H9 (cell line): ENCODE results near the gene BIRC6. TPM values are rescaled to one million over a fixed set of nuclear protein-coding genes. Genes with fewer than 3 reads are reported as not detected.

Source experiments
- DNase-seq: peaks from one replicate; pipeline ENCODE4 v3.0.0-alpha.2; 2017
- H2AFZ ChIP-seq: one replicate; pipeline ENCODE4 v1.6.1; 2013; ENCODE audit warnings: mild to moderate bottlenecking, low read length, control low read depth, moderate library complexity
- H2AK5ac ChIP-seq: 2 replicates; pipeline ENCODE4 v1.6.1; 2013; ENCODE audit warnings: low read length, control low read depth, mixed read lengths; ENCODE audit not compliant: insufficient read length
- H2BK120ac ChIP-seq: one replicate; pipeline ENCODE4 v1.6.1; 2013; ENCODE audit warnings: low read depth, mild to moderate bottlenecking, low read length, control low read depth, inconsistent platforms; ENCODE audit not compliant: poor library complexity, severe bottlenecking
- H2BK12ac ChIP-seq: 2 replicates; pipeline ENCODE4 v1.6.1; 2013; ENCODE audit warnings: low read length, control low read depth, mixed read lengths, low read depth; ENCODE audit not compliant: insufficient read length
- H2BK15ac ChIP-seq: 2 replicates; pipeline ENCODE4 v1.6.1; 2013; ENCODE audit warnings: low read depth, low read length, control low read depth
- H2BK20ac ChIP-seq: one replicate; pipeline ENCODE4 v1.6.1; 2013; ENCODE audit warnings: low read depth, mild to moderate bottlenecking, low read length, control low read depth, inconsistent platforms; ENCODE audit not compliant: poor library complexity, severe bottlenecking
- H2BK5ac ChIP-seq: 2 replicates; pipeline ENCODE4 v1.6.1; 2013; ENCODE audit warnings: low read length, control low read depth, mixed read lengths; ENCODE audit not compliant: insufficient read length
- H3K14ac ChIP-seq: 2 replicates; pipeline ENCODE4 v1.6.1; 2013; ENCODE audit warnings: low read length, control low read depth; ENCODE audit not compliant: insufficient read depth
- H3K18ac ChIP-seq: 2 replicates; pipeline ENCODE4 v1.6.1; 2013; ENCODE audit warnings: low read depth, mild to moderate bottlenecking, mixed read lengths, low read length, control low read depth; ENCODE audit not compliant: insufficient read length
- H3K23ac ChIP-seq: 2 replicates; pipeline ENCODE4 v1.6.1; 2013; ENCODE audit warnings: low read length, control low read depth, mixed read lengths, low read depth; ENCODE audit not compliant: insufficient read length
- H3K23me2 ChIP-seq: 2 replicates; pipeline ENCODE4 v1.6.1; 2013; ENCODE audit warnings: low read depth, mild to moderate bottlenecking, mixed read lengths, low read length, control low read depth; ENCODE audit not compliant: insufficient read length, poor library complexity, severe bottlenecking
- H3K27ac ChIP-seq: 2 replicates; pipeline ENCODE4 v1.5.1; 2013; ENCODE audit warnings: low read length, control low read depth, mixed read lengths, low read depth; ENCODE audit not compliant: insufficient read length
- H3K27me3 ChIP-seq: 2 replicates; pipeline ENCODE4 v1.6.1; 2013; ENCODE audit warnings: low read length, control low read depth, inconsistent platforms; ENCODE audit not compliant: insufficient read depth
- H3K4ac ChIP-seq: 2 replicates; pipeline ENCODE4 v1.6.1; 2013; ENCODE audit warnings: low read depth, mild to moderate bottlenecking, control low read depth, inconsistent platforms, low read length, moderate library complexity
- H3K4me1 ChIP-seq: 2 replicates; pipeline ENCODE4 v1.6.1; 2013; ENCODE audit warnings: low read length, control low read depth, inconsistent platforms; ENCODE audit not compliant: insufficient read depth
- H3K4me2 ChIP-seq: 2 replicates; pipeline ENCODE4 v1.6.1; 2013; ENCODE audit warnings: low read length, control low read depth, mixed read lengths; ENCODE audit not compliant: insufficient read length, insufficient read depth
- H3K56ac ChIP-seq: 2 replicates; pipeline ENCODE4 v1.6.1; 2013; ENCODE audit warnings: low read depth, mild to moderate bottlenecking, mixed read lengths, low read length, control low read depth; ENCODE audit not compliant: insufficient read length
- H3K79me1 ChIP-seq: 2 replicates; pipeline ENCODE4 v1.6.1; 2013; ENCODE audit warnings: low read depth, mild to moderate bottlenecking, moderate library complexity, low read length, control low read depth, inconsistent platforms; ENCODE audit not compliant: insufficient read depth, poor library complexity, severe bottlenecking
- H3K79me2 ChIP-seq: 2 replicates; pipeline ENCODE4 v1.6.1; 2013; ENCODE audit warnings: low read length, control low read depth, inconsistent platforms; ENCODE audit not compliant: insufficient read depth
- H3K9ac ChIP-seq: 2 replicates; pipeline ENCODE4 v1.6.1; 2013; ENCODE audit warnings: low read length, control low read depth, mixed read lengths; ENCODE audit not compliant: insufficient read length; ENCODE audit errors: extremely low read depth
- H3K9me3 ChIP-seq: one replicate; pipeline ENCODE4 v1.6.1; 2013; ENCODE audit warnings: low read depth, low read length, inconsistent platforms; ENCODE audit not compliant: control insufficient read depth
- H3T11ph ChIP-seq: one replicate; pipeline ENCODE4 v1.6.1; 2013; ENCODE audit warnings: mild to moderate bottlenecking, low read length, control low read depth, inconsistent platforms
- H4K20me1 ChIP-seq: one replicate; pipeline ENCODE4 v1.6.1; 2013; ENCODE audit not compliant: control insufficient read depth, insufficient read length, insufficient read depth
- H4K5ac ChIP-seq: 2 replicates; pipeline ENCODE4 v1.6.1; 2013; ENCODE audit warnings: low read depth, mild to moderate bottlenecking, mixed read lengths, low read length, control low read depth; ENCODE audit not compliant: insufficient read length
- H4K8ac ChIP-seq: replicated peaks from 2 replicates; pipeline ENCODE4 v1.6.1; 2013; ENCODE audit warnings: low read length, control low read depth, mixed read lengths, low read depth; ENCODE audit not compliant: insufficient read length
- H4K91ac ChIP-seq: 2 replicates; pipeline ENCODE4 v1.6.1; 2013; ENCODE audit warnings: low read depth, mild to moderate bottlenecking, moderate library complexity, mixed read lengths, low read length, control low read depth; ENCODE audit not compliant: insufficient read length
- H3K27ac Mint-ChIP-seq, 3 experiments: 2 replicates in 2 of 3; 3 replicates in 1 of 3; pipeline ENCODE4 v1.8.0; 2020 to 2021; ENCODE audit warnings: mixed read lengths in 3 of 3, mild to moderate bottlenecking in 1 of 3, moderate library complexity in 1 of 3
- H3K27me3 Mint-ChIP-seq: 2 replicates; pipeline ENCODE4 v1.8.0; 2021; ENCODE audit warnings: low read depth, mild to moderate bottlenecking, moderate library complexity, mixed read lengths
- H3K36me3 Mint-ChIP-seq, 3 experiments: 2 replicates in 2 of 3; 3 replicates in 1 of 3; pipeline ENCODE4 v1.8.0; 2020 to 2021; ENCODE audit warnings: low read depth in 3 of 3, mixed read lengths in 3 of 3; ENCODE audit not compliant: insufficient read depth in 1 of 3
- H3K4me1 Mint-ChIP-seq, 2 experiments: 2 replicates each; pipeline ENCODE4 v1.8.0; 2020; ENCODE audit warnings: mixed read lengths in 2 of 2
- H3K4me3 Mint-ChIP-seq, 2 experiments: 2 replicates in 1 of 2; 3 replicates in 1 of 2; pipeline ENCODE4 v1.8.0; 2020 to 2021; ENCODE audit warnings: mild to moderate bottlenecking in 2 of 2, mixed read lengths in 2 of 2, moderate library complexity in 1 of 2
- H3K9me3 Mint-ChIP-seq, 2 experiments: 2 replicates in 1 of 2; 3 replicates in 1 of 2; pipeline ENCODE4 v1.8.0; 2020; ENCODE audit warnings: mild to moderate bottlenecking in 2 of 2, mixed read lengths in 2 of 2, moderate library complexity in 1 of 2
- CTCF ChIP-seq: fragments of 200-600 bp; sonication (generic); conservative IDR thresholded peaks from 3 replicates; pipeline ENCODE4 v1.8.0; 2021; ENCODE audit warnings: antibody characterized with exemption, mild to moderate bottlenecking
- WGBS: extraction: QIAGEN DNeasy Blood & Tissue Kit; methylation state at CpG from one replicate; pipeline ENCODE4 v1.1.7; 2013; ENCODE audit warnings: missing lambda C conversion rate, low lambda C conversion rate, mixed read lengths; ENCODE audit not compliant: insufficient read length; ENCODE audit errors: extremely low coverage; 5-methylcytosine and 5-hydroxymethylcytosine counted together
- total RNA-seq: library from RNA; stranded (reverse); gene quantifications from 2 replicates; pipeline ENCODE4 v1.2.1, GENCODE V29; 2021

The BIRC6 gene
- total RNA-seq, 1 experiment from 2014 or later, result 78.8 TPM

- H2AFZ ChIP-seq, result no peak overlapping the region
- H4K5ac ChIP-seq, result no peak overlapping the region
- H2BK12ac ChIP-seq, result no peak overlapping the region
- H3K18ac ChIP-seq, result no peak overlapping the region
- H3K56ac ChIP-seq, result no peak overlapping the region
- Mint-ChIP-seq H3K36me3 (peaks cover 0 to 8% (median 0%) of the 10 kb centered on the region in 3 experiments; a peak in 2 of 7 replicates), H3K4me3 (no peak overlapping the region), H3K9me3 (no peaks in the 10 kb centered on the region), H3K4me1 (no peaks in the 10 kb centered on the region), H3K27me3 (no peaks in the 10 kb centered on the region), H3K27ac (no peak overlapping the region; a peak in 1 of 7 replicates)
- H3K4me2 ChIP-seq, result no peak overlapping the region
- no peak overlapping the region for H2BK15ac ChIP-seq
- H2BK5ac ChIP-seq, result no peak overlapping the region
- no peak overlapping the region for H3K4ac ChIP-seq
- H3T11ph ChIP-seq, result no peak overlapping the region
- no CpG with 5 or more reads among the region's 7 CpGs for WGBS
- no peak overlapping the region for H3K23ac ChIP-seq
- DNase-seq, result no peak
- no peaks in the 10 kb centered on the region for H4K20me1 ChIP-seq
- H2BK20ac ChIP-seq, result no peak overlapping the region
- no peak for TF ChIP-seq CTCF
- H3K9me3 ChIP-seq, result no peaks in the 10 kb centered on the region
- no peak overlapping the region for H4K91ac ChIP-seq
- H4K8ac ChIP-seq, result no peak overlapping the region
- no peaks in the 10 kb centered on the region for H3K79me1 ChIP-seq
- no peak overlapping the region for H3K9ac ChIP-seq
- no peak overlapping the region for H3K27ac ChIP-seq
- H3K23me2 ChIP-seq, result no peaks in the 10 kb centered on the region
- H2AK5ac ChIP-seq, result no peak overlapping the region
- H3K27me3 ChIP-seq, result no peaks in the 10 kb centered on the region
- no peak overlapping the region for H3K14ac ChIP-seq
- H3K4me1 ChIP-seq, result no peaks in the 10 kb centered on the region
- no peak overlapping the region for H2BK120ac ChIP-seq
- H3K79me2 ChIP-seq, result no peaks in the 10 kb centered on the region
Observed at GRCh38 chr2:32310577-32310976, 46.2 kb upstream of the BIRC6 start.
